Stomach (tissue), 4 donors: Measurements from ENCODE around the gene CES3.

Experiments used
- EP300 ChIP-seq: sonication (generic); formaldehyde crosslinking; IDR thresholded peaks from one replicate; pipeline ENCODE4 v1.6.1; 2017; ENCODE audit warnings: antibody characterized with exemption
- POLR2A ChIP-seq, 4 donors: fragments of 450-650 bp; IDR thresholded peaks; one replicate each; pipeline ENCODE4 v1.6.1; 2016; ENCODE audit warnings: antibody characterized with exemption in 4 of 4, control low read depth in 2 of 4, mild to moderate bottlenecking in 1 of 4, moderate library complexity in 1 of 4
- POLR2AphosphoS5 ChIP-seq, 3 donors: sonication (generic); formaldehyde crosslinking; IDR thresholded peaks; one replicate each; pipeline ENCODE4 v1.6.1; 2016; ENCODE audit warnings: antibody characterized with exemption in 3 of 3
- TF ChIP-seq, protein P1 (sequence below), 7 experiments: fragments of 450-650 bp in 4 of 7; fragments of 200-600 bp in 3 of 7; sonication (generic) in 3 of 7; IDR thresholded peaks; one replicate each; pipeline ENCODE4 v1.5.1; 2016 to 2019; ENCODE audit warnings: antibody characterized with exemption in 7 of 7, control low read depth in 2 of 7, mild to moderate bottlenecking in 1 of 7

GRCh38 chr16:66964049-66964448 is 3.0 kb downstream of the CES3 start:
- TF ChIP-seq EP300 (no peak), POLR2A (IDR thresholded peaks at IDR 0.05) (no peak), POLR2AphosphoS5 (IDR thresholded peaks at IDR 0.05) (no peak)
- TF ChIP-seq, protein P1, sequence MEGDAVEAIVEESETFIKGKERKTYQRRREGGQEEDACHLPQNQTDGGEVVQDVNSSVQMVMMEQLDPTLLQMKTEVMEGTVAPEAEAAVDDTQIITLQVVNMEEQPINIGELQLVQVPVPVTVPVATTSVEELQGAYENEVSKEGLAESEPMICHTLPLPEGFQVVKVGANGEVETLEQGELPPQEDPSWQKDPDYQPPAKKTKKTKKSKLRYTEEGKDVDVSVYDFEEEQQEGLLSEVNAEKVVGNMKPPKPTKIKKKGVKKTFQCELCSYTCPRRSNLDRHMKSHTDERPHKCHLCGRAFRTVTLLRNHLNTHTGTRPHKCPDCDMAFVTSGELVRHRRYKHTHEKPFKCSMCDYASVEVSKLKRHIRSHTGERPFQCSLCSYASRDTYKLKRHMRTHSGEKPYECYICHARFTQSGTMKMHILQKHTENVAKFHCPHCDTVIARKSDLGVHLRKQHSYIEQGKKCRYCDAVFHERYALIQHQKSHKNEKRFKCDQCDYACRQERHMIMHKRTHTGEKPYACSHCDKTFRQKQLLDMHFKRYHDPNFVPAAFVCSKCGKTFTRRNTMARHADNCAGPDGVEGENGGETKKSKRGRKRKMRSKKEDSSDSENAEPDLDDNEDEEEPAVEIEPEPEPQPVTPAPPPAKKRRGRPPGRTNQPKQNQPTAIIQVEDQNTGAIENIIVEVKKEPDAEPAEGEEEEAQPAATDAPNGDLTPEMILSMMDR (IDR thresholded peaks at IDR 0.05): no peak
